ENCODE measurements around the gene SLTM.

Gene SLTM

DNA sequence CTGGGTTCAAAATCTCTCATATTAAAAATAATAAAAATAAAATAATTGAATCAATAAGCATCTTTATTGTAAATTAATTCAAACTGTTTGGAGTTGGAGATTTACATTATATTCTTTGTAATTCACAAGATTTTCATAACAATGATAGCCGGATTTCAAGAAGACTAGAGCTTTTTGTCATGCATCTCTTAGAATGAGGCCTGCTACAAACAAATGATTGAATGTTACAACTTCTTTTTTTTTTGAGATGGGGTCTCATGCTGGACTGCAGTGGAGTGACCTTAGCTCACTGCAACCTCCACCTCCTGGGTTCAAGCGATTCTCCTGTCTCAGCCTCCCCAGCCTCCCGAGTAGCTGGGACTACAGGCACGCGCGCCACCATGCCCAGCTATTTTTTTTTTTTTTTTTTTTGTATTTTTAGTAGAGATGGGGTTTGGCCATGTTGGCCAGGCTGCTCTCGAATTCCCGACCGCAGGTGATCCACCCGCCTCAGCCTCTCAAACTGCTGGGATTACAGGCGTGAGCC is 3.5 kb downstream of the SLTM start:
- H3K4me3 ChIP-seq (ENCODE audit: low read length): no peak overlapping the region
- H3K27ac ChIP-seq (ENCODE audit: low read length): no peak overlapping the region
- H3K9me2 ChIP-seq (replicated peaks; ENCODE audit: insufficient read depth, low read length): no peaks in the 10 kb centered on the region
- H2AFZ ChIP-seq (ENCODE audit: low read length): no peak overlapping the region
- H3K79me2 ChIP-seq (ENCODE audit: low read length): peaks cover 79% of the 10 kb centered on the region
- no peak overlapping the region for H3K9ac ChIP-seq (ENCODE audit: low read length)
- peaks cover 7% of the 10 kb centered on the region; the same call in 1 of the 2 replicates for H4K20me1 ChIP-seq (ENCODE audit: insufficient read depth, low read length)
- H3K4me2 ChIP-seq (ENCODE audit: low read depth, low read length): no peak overlapping the region
- peaks cover 12% of the 10 kb centered on the region for H3K4me1 ChIP-seq (ENCODE audit: low read length)
- H3K27me3 ChIP-seq (replicated peaks; ENCODE audit: insufficient read depth, low read length): no peaks in the 10 kb centered on the region
- TF ChIP-seq, protein P1, sequence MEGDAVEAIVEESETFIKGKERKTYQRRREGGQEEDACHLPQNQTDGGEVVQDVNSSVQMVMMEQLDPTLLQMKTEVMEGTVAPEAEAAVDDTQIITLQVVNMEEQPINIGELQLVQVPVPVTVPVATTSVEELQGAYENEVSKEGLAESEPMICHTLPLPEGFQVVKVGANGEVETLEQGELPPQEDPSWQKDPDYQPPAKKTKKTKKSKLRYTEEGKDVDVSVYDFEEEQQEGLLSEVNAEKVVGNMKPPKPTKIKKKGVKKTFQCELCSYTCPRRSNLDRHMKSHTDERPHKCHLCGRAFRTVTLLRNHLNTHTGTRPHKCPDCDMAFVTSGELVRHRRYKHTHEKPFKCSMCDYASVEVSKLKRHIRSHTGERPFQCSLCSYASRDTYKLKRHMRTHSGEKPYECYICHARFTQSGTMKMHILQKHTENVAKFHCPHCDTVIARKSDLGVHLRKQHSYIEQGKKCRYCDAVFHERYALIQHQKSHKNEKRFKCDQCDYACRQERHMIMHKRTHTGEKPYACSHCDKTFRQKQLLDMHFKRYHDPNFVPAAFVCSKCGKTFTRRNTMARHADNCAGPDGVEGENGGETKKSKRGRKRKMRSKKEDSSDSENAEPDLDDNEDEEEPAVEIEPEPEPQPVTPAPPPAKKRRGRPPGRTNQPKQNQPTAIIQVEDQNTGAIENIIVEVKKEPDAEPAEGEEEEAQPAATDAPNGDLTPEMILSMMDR (IDR thresholded peaks at IDR 0.05; ENCODE audit: low read length): no peak
- TF ChIP-seq EZH2 (optimal IDR thresholded peaks at IDR 0.05; ENCODE audit: low read depth, low read length) (no peak), EZH2phosphoT487 (IDR thresholded peaks at IDR 0.05; ENCODE audit: low read length) (no peak)
- peaks cover 11% of the 10 kb centered on the region; the same call in 1 of the 2 replicates for H3K36me3 ChIP-seq (replicated peaks; ENCODE audit: insufficient read depth, low read length)
- peaks cover 23% of the 10 kb centered on the region for H3F3A ChIP-seq (ENCODE audit: insufficient read depth, low read length)
- no peaks in the 10 kb centered on the region for H3K9me3 ChIP-seq (replicated peaks; ENCODE audit: insufficient read depth, low read length)
- DNase-seq: no peak

GRCh38 chr15:58926823-58927222 is 6.7 kb downstream of the SLTM start:
- peaks cover 13% of the 10 kb centered on the region for H3K4me1 ChIP-seq (ENCODE audit: low read length)
- TF ChIP-seq EZH2 (optimal IDR thresholded peaks at IDR 0.05; ENCODE audit: low read depth, low read length): no peak
- TF ChIP-seq, protein P1 (IDR thresholded peaks at IDR 0.05; ENCODE audit: low read length): no peak
- no peak for TF ChIP-seq EZH2phosphoT487 (IDR thresholded peaks at IDR 0.05; ENCODE audit: low read length)
- no peak for DNase-seq
- H3K79me2 ChIP-seq (ENCODE audit: low read length): peaks cover 96% of the 10 kb centered on the region
- no peak overlapping the region for H3K4me2 ChIP-seq (ENCODE audit: low read depth, low read length)
- peaks cover 13% of the 10 kb centered on the region; the same call in 1 of the 2 replicates for H4K20me1 ChIP-seq (ENCODE audit: insufficient read depth, low read length)
- no peak overlapping the region for H2AFZ ChIP-seq (ENCODE audit: low read length)
- no peaks in the 10 kb centered on the region for H3K27me3 ChIP-seq (replicated peaks; ENCODE audit: insufficient read depth, low read length)
- H3K36me3 ChIP-seq (replicated peaks; ENCODE audit: insufficient read depth, low read length): peaks cover 11% of the 10 kb centered on the region; the same call in 1 of the 2 replicates
- 0 out of 2 replicates have a peak, but pooled peaks cover 4% of the 10 kb centered on the region for H3F3A ChIP-seq (ENCODE audit: insufficient read depth, low read length)
- H3K9ac ChIP-seq (ENCODE audit: low read length): no peak overlapping the region
- H3K9me2 ChIP-seq (replicated peaks; ENCODE audit: insufficient read depth, low read length): no peaks in the 10 kb centered on the region
- no peak overlapping the region for H3K27ac ChIP-seq (ENCODE audit: low read length)
- H3K9me3 ChIP-seq (replicated peaks; ENCODE audit: insufficient read depth, low read length): no peaks in the 10 kb centered on the region
- no peak overlapping the region for H3K4me3 ChIP-seq (ENCODE audit: low read length)

GRCh38 chr15:58924327-58924726 is 9.2 kb downstream of the SLTM start:
- no peak for DNase-seq
- Histone ChIP-seq H3K36me3 (replicated peaks; ENCODE audit: insufficient read depth, low read length) (peaks cover 11% of the 10 kb centered on the region; the same call in 1 of the 2 replicates), H3K4me2 (ENCODE audit: low read depth, low read length) (peak overlapping the region; percentile 12; the same call in 1 of the 2 replicates)

More at GRCh38 chr15:58924327-58924726, 9.2 kb downstream of the SLTM start:
- Histone ChIP-seq H3K9ac (ENCODE audit: low read length) (no peak overlapping the region), H3K9me2 (replicated peaks; ENCODE audit: insufficient read depth, low read length) (no peaks in the 10 kb centered on the region), H4K20me1 (ENCODE audit: insufficient read depth, low read length) (peaks cover 5% of the 10 kb centered on the region; the same call in 1 of the 2 replicates), H3K27me3 (replicated peaks; ENCODE audit: insufficient read depth, low read length) (no peaks in the 10 kb centered on the region), H3F3A (ENCODE audit: insufficient read depth, low read length) (0 out of 2 replicates have a peak, but pooled peaks cover 4% of the 10 kb centered on the region), H3K4me3 (ENCODE audit: low read length) (no peak overlapping the region), H3K79me2 (ENCODE audit: low read length) (peaks cover 96% of the 10 kb centered on the region), H2AFZ (ENCODE audit: low read length) (no peak overlapping the region), H3K4me1 (ENCODE audit: low read length) (peaks cover 7% of the 10 kb centered on the region), H3K27ac (ENCODE audit: low read length) (no peak overlapping the region), H3K9me3 (replicated peaks; ENCODE audit: insufficient read depth, low read length) (no peaks in the 10 kb centered on the region)
- TF ChIP-seq, protein P1 (IDR thresholded peaks at IDR 0.05; ENCODE audit: low read length): no peak
- TF ChIP-seq EZH2phosphoT487 (IDR thresholded peaks at IDR 0.05; ENCODE audit: low read length) (no peak), EZH2 (optimal IDR thresholded peaks at IDR 0.05; ENCODE audit: low read depth, low read length) (no peak)

Data from MM.1S (cell line).